ENCODE results near the gene MCCC1. TPM values are rescaled to one million over a fixed set of nuclear protein-coding genes. Genes with fewer than 3 reads are reported as not detected.

The MCCC1 gene
- total and polyA plus RNA-seq, 10 of the 15 experiments (the other 5 are each of a cell fraction or from before 2014, with no cell fraction given): 35.0 to 71.7 (median 47.0) TPM

GRCh38 chr3:182970811-182971418, 128.4 kb downstream of the MCCC1 start (continued):
- TF ChIP-seq, protein P1, sequence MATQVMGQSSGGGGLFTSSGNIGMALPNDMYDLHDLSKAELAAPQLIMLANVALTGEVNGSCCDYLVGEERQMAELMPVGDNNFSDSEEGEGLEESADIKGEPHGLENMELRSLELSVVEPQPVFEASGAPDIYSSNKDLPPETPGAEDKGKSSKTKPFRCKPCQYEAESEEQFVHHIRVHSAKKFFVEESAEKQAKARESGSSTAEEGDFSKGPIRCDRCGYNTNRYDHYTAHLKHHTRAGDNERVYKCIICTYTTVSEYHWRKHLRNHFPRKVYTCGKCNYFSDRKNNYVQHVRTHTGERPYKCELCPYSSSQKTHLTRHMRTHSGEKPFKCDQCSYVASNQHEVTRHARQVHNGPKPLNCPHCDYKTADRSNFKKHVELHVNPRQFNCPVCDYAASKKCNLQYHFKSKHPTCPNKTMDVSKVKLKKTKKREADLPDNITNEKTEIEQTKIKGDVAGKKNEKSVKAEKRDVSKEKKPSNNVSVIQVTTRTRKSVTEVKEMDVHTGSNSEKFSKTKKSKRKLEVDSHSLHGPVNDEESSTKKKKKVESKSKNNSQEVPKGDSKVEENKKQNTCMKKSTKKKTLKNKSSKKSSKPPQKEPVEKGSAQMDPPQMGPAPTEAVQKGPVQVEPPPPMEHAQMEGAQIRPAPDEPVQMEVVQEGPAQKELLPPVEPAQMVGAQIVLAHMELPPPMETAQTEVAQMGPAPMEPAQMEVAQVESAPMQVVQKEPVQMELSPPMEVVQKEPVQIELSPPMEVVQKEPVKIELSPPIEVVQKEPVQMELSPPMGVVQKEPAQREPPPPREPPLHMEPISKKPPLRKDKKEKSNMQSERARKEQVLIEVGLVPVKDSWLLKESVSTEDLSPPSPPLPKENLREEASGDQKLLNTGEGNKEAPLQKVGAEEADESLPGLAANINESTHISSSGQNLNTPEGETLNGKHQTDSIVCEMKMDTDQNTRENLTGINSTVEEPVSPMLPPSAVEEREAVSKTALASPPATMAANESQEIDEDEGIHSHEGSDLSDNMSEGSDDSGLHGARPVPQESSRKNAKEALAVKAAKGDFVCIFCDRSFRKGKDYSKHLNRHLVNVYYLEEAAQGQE (IDR thresholded peaks at IDR 0.05; ENCODE audit: low read depth, low read length): no peak
- TF ChIP-seq CEBPZ (IDR thresholded peaks at IDR 0.05; ENCODE audit: low read depth, low read length) (no peak), GATAD2B (conservative IDR thresholded peaks at IDR 0.05; ENCODE audit: low read depth) (no peak), TCF7 (IDR thresholded peaks at IDR 0.05; ENCODE audit: borderline replicate concordance) (no peak), SMARCA5 (IDR thresholded peaks at IDR 0.05) (no peak), ZSCAN29 (IDR thresholded peaks at IDR 0.05) (no peak), TBL1XR1 (IDR thresholded peaks at IDR 0.05; ENCODE audit: low read depth, low read length) (no peak), BRCA1 (IDR thresholded peaks at IDR 0.05; ENCODE audit: low read depth, low read length) (no peak), SP1 (IDR thresholded peaks at IDR 0.05; ENCODE audit: low read depth, low read length) (no peak), ATF7 (IDR thresholded peaks at IDR 0.05; ENCODE audit: low read depth) (no peak)

Data from GM12878 (cell line).